Astrocyte (in vitro differentiated cells and primary cell): ENCODE data around the gene BRF1. TPM values are rescaled to one million over a fixed set of nuclear protein-coding genes. Genes with fewer than 3 reads are reported as not detected.

ENCODE experiments used
- DNase-seq: peaks from one replicate; pipeline ENCODE4 v3.0.0-alpha.2; 2010; ENCODE audit warnings: low read depth
- FAIRE-seq: peaks from 2 replicates; lab custom pipeline; 2011; peaks lifted over from hg19 to GRCh38; lab: Jason Lieb, UNC
- H2AFZ ChIP-seq: 2 replicates; pipeline ENCODE4 v1.6.0; 2012; ENCODE audit warnings: low read depth, low read length, inconsistent platforms
- H3K27ac ChIP-seq: 2 replicates; pipeline ENCODE4 v1.5.1; 2011; ENCODE audit warnings: low read depth, low read length, inconsistent platforms
- H3K27me3 ChIP-seq: 2 replicates; pipeline ENCODE4 v1.6.0; 2011; ENCODE audit warnings: low read length, inconsistent platforms; ENCODE audit not compliant: insufficient read depth
- H3K36me3 ChIP-seq: 2 replicates; pipeline ENCODE4 v1.5.1; 2011; ENCODE audit warnings: low read length, inconsistent platforms; ENCODE audit not compliant: insufficient read depth
- H3K4me1 ChIP-seq: 2 replicates; pipeline ENCODE4 v1.5.1; 2011; ENCODE audit warnings: low read length, inconsistent platforms; ENCODE audit not compliant: insufficient read depth
- H3K4me2 ChIP-seq: 2 replicates; pipeline ENCODE4 v1.6.0; 2012; ENCODE audit warnings: low read length, inconsistent platforms
- H3K4me3 ChIP-seq: 2 replicates; pipeline ENCODE4 v1.5.1; 2011; ENCODE audit warnings: low read depth, mild to moderate bottlenecking, low read length, inconsistent platforms; ENCODE audit not compliant: insufficient read depth
- H3K79me2 ChIP-seq: 2 replicates; pipeline ENCODE4 v1.6.0; 2012; ENCODE audit warnings: mild to moderate bottlenecking, low read length, inconsistent platforms; ENCODE audit not compliant: insufficient read depth
- H3K9ac ChIP-seq: 2 replicates; pipeline ENCODE4 v1.6.0; 2012; ENCODE audit warnings: mild to moderate bottlenecking, low read length, inconsistent platforms
- H3K9me3 ChIP-seq: 2 replicates; pipeline ENCODE4 v1.5.1; 2012; ENCODE audit warnings: low read depth, mild to moderate bottlenecking, low read length, inconsistent platforms; ENCODE audit not compliant: insufficient read depth
- H4K20me1 ChIP-seq: 2 replicates; pipeline ENCODE4 v1.6.0; 2012; ENCODE audit warnings: low read length, inconsistent platforms; ENCODE audit not compliant: insufficient read depth
- H3K27ac Mint-ChIP-seq: one replicate; pipeline ENCODE4 v1.8.0; 2021; ENCODE audit warnings: mild to moderate bottlenecking, mixed read lengths; ENCODE audit not compliant: unreplicated experiment
- H3K27me3 Mint-ChIP-seq: one replicate; pipeline ENCODE4 v1.8.0; 2021; ENCODE audit warnings: low read depth, mixed read lengths; ENCODE audit not compliant: unreplicated experiment
- H3K36me3 Mint-ChIP-seq: one replicate; pipeline ENCODE4 v1.8.0; 2021; ENCODE audit warnings: low read depth, mixed read lengths; ENCODE audit not compliant: unreplicated experiment
- H3K4me1 Mint-ChIP-seq: one replicate; pipeline ENCODE4 v1.8.0; 2021; ENCODE audit warnings: low read depth, mixed read lengths; ENCODE audit not compliant: unreplicated experiment
- H3K4me3 Mint-ChIP-seq: one replicate; pipeline ENCODE4 v1.8.0; 2021; ENCODE audit warnings: mild to moderate bottlenecking, moderate library complexity, mixed read lengths; ENCODE audit not compliant: unreplicated experiment
- H3K9me3 Mint-ChIP-seq: one replicate; pipeline ENCODE4 v1.8.0; 2021; ENCODE audit warnings: mild to moderate bottlenecking, mixed read lengths; ENCODE audit not compliant: unreplicated experiment
- CTCF ChIP-seq: IDR thresholded peaks from 2 replicates; pipeline ENCODE4 v1.5.1; 2011; ENCODE audit warnings: low read depth, mild to moderate bottlenecking, inconsistent platforms, low read length, moderate library complexity; ENCODE audit not compliant: insufficient read depth
- EZH2 ChIP-seq: IDR thresholded peaks from 2 replicates; pipeline ENCODE4 v1.6.1; 2012; ENCODE audit warnings: mild to moderate bottlenecking, low read length, inconsistent platforms; ENCODE audit not compliant: insufficient read depth
- total RNA-seq: library from RNA; stranded (reverse); gene quantifications from 2 replicates; pipeline ENCODE4 v1.2.1, GENCODE V29; 2021

Gene BRF1
- total RNA-seq, 1 donor from 2014 or later, result 20.5 TPM

- FAIRE-seq (no peak), DNase-seq (no peak)
- no peaks in the 10 kb centered on the region for H3K9me3 Mint-ChIP-seq
- no peak overlapping the region for H3K4me3 Mint-ChIP-seq
- TF ChIP-seq EZH2, result no peak
- TF ChIP-seq CTCF, result no peak
- H3K27ac ChIP-seq, result no peak overlapping the region
- H3K36me3 Mint-ChIP-seq, result peaks cover 2% of the 10 kb centered on the region
- H3K27me3 ChIP-seq, result no peaks in the 10 kb centered on the region
- no peak overlapping the region for H2AFZ ChIP-seq
- no peak overlapping the region for H3K4me3 ChIP-seq
- H3K79me2 ChIP-seq, result peaks cover 5% of the 10 kb centered on the region
- H3K27me3 Mint-ChIP-seq, result no peaks in the 10 kb centered on the region
- peaks cover 21% of the 10 kb centered on the region for H4K20me1 ChIP-seq
- no peaks in the 10 kb centered on the region for H3K9me3 ChIP-seq
- no peaks in the 10 kb centered on the region for H3K4me1 Mint-ChIP-seq
- H3K36me3 ChIP-seq, result no peaks in the 10 kb centered on the region
- H3K9ac ChIP-seq, result no peak overlapping the region
- no peaks in the 10 kb centered on the region for H3K4me1 ChIP-seq
- H3K4me2 ChIP-seq, result no peak overlapping the region
- H3K27ac Mint-ChIP-seq, result peak overlapping the region; percentile 62
Measured at GRCh38 chr14:105210266-105211025, 90.4 kb downstream of the BRF1 start.

GRCh38 chr14:105209646-105210045 lies 91.2 kb downstream of the BRF1 start:
- DNase-seq, result no peak
- Mint-ChIP-seq H3K27me3 (no peaks in the 10 kb centered on the region), H3K4me1 (no peaks in the 10 kb centered on the region), H3K9me3 (no peaks in the 10 kb centered on the region), H3K36me3 (peaks cover 2% of the 10 kb centered on the region), H3K27ac (no peak overlapping the region), H3K4me3 (no peak overlapping the region)
- Histone ChIP-seq H3K4me2 (no peak overlapping the region), H3K27ac (no peak overlapping the region), H3K36me3 (no peaks in the 10 kb centered on the region), H3K4me3 (no peak overlapping the region), H3K27me3 (no peaks in the 10 kb centered on the region), H3K4me1 (no peaks in the 10 kb centered on the region), H2AFZ (no peak overlapping the region), H3K9ac (no peak overlapping the region), H4K20me1 (peaks cover 13% of the 10 kb centered on the region), H3K79me2 (no peaks in the 10 kb centered on the region), H3K9me3 (no peaks in the 10 kb centered on the region)
- no peak for FAIRE-seq
- TF ChIP-seq EZH2, result no peak
- TF ChIP-seq CTCF, result no peak

GRCh38 chr14:105209091-105209490 lies 91.7 kb downstream of the BRF1 start:
- no peak for DNase-seq
- peak overlapping the region; percentile 62 for H3K27ac Mint-ChIP-seq
- Histone ChIP-seq H3K79me2 (no peaks in the 10 kb centered on the region), H3K36me3 (no peaks in the 10 kb centered on the region), H4K20me1 (peaks cover 10% of the 10 kb centered on the region), H3K9me3 (no peaks in the 10 kb centered on the region), H3K9ac (no peak overlapping the region), H3K27ac (no peak overlapping the region), H3K27me3 (no peaks in the 10 kb centered on the region), H3K4me3 (no peak overlapping the region), H3K4me2 (no peak overlapping the region), H3K4me1 (no peaks in the 10 kb centered on the region), H2AFZ (no peak overlapping the region)
- no peaks in the 10 kb centered on the region for H3K9me3 Mint-ChIP-seq
- no peak overlapping the region for H3K4me3 Mint-ChIP-seq
- H3K36me3 Mint-ChIP-seq, result peaks cover 2% of the 10 kb centered on the region
- H3K4me1 Mint-ChIP-seq, result no peaks in the 10 kb centered on the region
- FAIRE-seq, result no peak
- TF ChIP-seq CTCF, result no peak
- no peak for TF ChIP-seq EZH2
- no peaks in the 10 kb centered on the region for H3K27me3 Mint-ChIP-seq
